Left colon (tissue), 2 donors: Measurements from ENCODE around the gene LACC1. TPM values are rescaled to one million over a fixed set of nuclear protein-coding genes. Genes with fewer than 3 reads are reported as not detected.

ENCODE experiments used
- ATAC-seq: fragments of 200-7000 bp; cut with Tn5 transposase; one replicate; pipeline ENCODE4 v1.9.1; 2020; ENCODE audit warnings: mild to moderate bottlenecking, moderate library complexity
- DNase-seq, 2 donors: peaks; one replicate each; pipeline ENCODE4 v3.0.0-alpha.2; 2020
- intact Hi-C, 2 donors: fragments of 100-400 bp; cut with DNase I in 1 of 2; cut with micrococcal nuclease in 1 of 2; formaldehyde crosslinking; loops; one replicate each; pipeline versions ENCODE4 v1.11.2 to v1.14.0; 2022; cut with DNase I, micrococcal nuclease
- total RNA-seq, 2 donors: library from RNA; stranded (reverse); fragmentation: NEBNext Ultra II Directional; extraction: Animal tissue kit (Norgen Biotek cat#: 25700); gene quantifications; one replicate each; pipeline ENCODE4 v1.2.1, GENCODE V29; 2021
- donor health status: DM: no; HTN: no; CAD: no.
- donor health status: DM: yes; HTN: yes; CAD: no.

Gene LACC1
- total RNA-seq, 2 donors from 2014 or later: 10.8 to 11.9 TPM

GRCh38 chr13:43880214-43880855 lies 631 bp downstream of the LACC1 start:
- intact Hi-C loops: no loop called here
- DNase-seq (no peak), ATAC-seq (peak; percentile 1)

- ATAC-seq (no peak), DNase-seq (no peak)
- intact Hi-C loops: no loop called here
These were observed 1.2 kb downstream of the LACC1 start for GRCh38 chr13:43880926-43881325.

GRCh38 chr13:43881580-43881979 lies 1.9 kb downstream of the LACC1 start:
- ATAC-seq: no peak

GRCh38 chr13:43883631-43884030 lies 3.9 kb downstream of the LACC1 start:
- intact Hi-C loops: no loop called here
- DNase-seq (no peak), ATAC-seq (no peak)

More at GRCh38 chr13:43881580-43881979, 1.9 kb downstream of the LACC1 start:
- no peak for DNase-seq
- intact Hi-C loops: no loop called here

- no peak for ATAC-seq
- intact Hi-C loops: no loop called here
- no peak for DNase-seq
These were observed 4.5 kb downstream of the LACC1 start for GRCh38 chr13:43884222-43884621.

- DNase-seq (no peak), ATAC-seq (no peak)
- intact Hi-C loops: no loop called here
These were observed 14.7 kb downstream of the LACC1 start for GRCh38 chr13:43894438-43894837.

- intact Hi-C loops: no loop called here
- DNase-seq: no peak
- ATAC-seq: no peak
These were observed 16.2 kb downstream of the LACC1 start for GRCh38 chr13:43895940-43896339.

- ATAC-seq (peak; percentile 77), DNase-seq (no peak)
- intact Hi-C loops: loop anchor here in 1 of 2 donors (5.0 to 10.0 kb wide), 4 partner anchors 139 to 1069 kb away; no protein-coding TSS in a partner anchor
These were observed 25.8 kb downstream of the LACC1 start for GRCh38 chr13:43905435-43906031.

- intact Hi-C loops: loop anchor here in 1 of 2 donors (5.0 to 10.0 kb wide), 4 partner anchors 136 to 1066 kb away; no protein-coding TSS in a partner anchor
- DNase-seq (no peak), ATAC-seq (peak; percentile 33)
These were observed 28.7 kb downstream of the LACC1 start for GRCh38 chr13:43908156-43909126.

GRCh38 chr13:43910856-43911255 lies 31.2 kb downstream of the LACC1 start:
- intact Hi-C loops: no loop called here
- DNase-seq: no peak
- no peak for ATAC-seq

- ATAC-seq: no peak
- DNase-seq: no peak
- intact Hi-C loops: no loop called here
These were observed 31.6 kb downstream of the LACC1 start for GRCh38 chr13:43911278-43911677.

GRCh38 chr13:43911871-43912270 lies 32.2 kb downstream of the LACC1 start:
- intact Hi-C loops: no loop called here
- no peak for ATAC-seq
- DNase-seq: no peak

GRCh38 chr13:43915451-43915850 lies 35.7 kb downstream of the LACC1 start:
- ATAC-seq (no peak), DNase-seq (no peak)
- intact Hi-C loops: no loop called here

- intact Hi-C loops: no loop called here
- DNase-seq: no peak
- ATAC-seq: no peak
These were observed 37.1 kb downstream of the LACC1 start for GRCh38 chr13:43916828-43917227.

- no peak for ATAC-seq
- DNase-seq: no peak
- intact Hi-C loops: no loop called here
These were observed 38.9 kb downstream of the LACC1 start for GRCh38 chr13:43918636-43919035.

GRCh38 chr13:43920965-43921674 lies 41.4 kb downstream of the LACC1 start:
- ATAC-seq (peak; percentile 50), DNase-seq (no peak)
- intact Hi-C loops: no loop called here

GRCh38 chr13:43924549-43925245 lies 45.0 kb downstream of the LACC1 start:
- ATAC-seq: no peak
- intact Hi-C loops: no loop called here
- DNase-seq: no peak

GRCh38 chr13:43929947-43930346 lies 50.2 kb downstream of the LACC1 start:
- ATAC-seq: no peak
- no peak for DNase-seq
- intact Hi-C loops: no loop called here
